NCI-H446 treated with DMSO at 0.1 percent for 48 hours (cell line): ENCODE measurements around the gene PIPOX.

Experiments
- DNase-seq: peaks from one replicate; lab custom pipeline; 2025; lab: John Stamatoyannopoulos, UW

The PIPOX gene, protein sequence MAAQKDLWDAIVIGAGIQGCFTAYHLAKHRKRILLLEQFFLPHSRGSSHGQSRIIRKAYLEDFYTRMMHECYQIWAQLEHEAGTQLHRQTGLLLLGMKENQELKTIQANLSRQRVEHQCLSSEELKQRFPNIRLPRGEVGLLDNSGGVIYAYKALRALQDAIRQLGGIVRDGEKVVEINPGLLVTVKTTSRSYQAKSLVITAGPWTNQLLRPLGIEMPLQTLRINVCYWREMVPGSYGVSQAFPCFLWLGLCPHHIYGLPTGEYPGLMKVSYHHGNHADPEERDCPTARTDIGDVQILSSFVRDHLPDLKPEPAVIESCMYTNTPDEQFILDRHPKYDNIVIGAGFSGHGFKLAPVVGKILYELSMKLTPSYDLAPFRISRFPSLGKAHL

DNA sequence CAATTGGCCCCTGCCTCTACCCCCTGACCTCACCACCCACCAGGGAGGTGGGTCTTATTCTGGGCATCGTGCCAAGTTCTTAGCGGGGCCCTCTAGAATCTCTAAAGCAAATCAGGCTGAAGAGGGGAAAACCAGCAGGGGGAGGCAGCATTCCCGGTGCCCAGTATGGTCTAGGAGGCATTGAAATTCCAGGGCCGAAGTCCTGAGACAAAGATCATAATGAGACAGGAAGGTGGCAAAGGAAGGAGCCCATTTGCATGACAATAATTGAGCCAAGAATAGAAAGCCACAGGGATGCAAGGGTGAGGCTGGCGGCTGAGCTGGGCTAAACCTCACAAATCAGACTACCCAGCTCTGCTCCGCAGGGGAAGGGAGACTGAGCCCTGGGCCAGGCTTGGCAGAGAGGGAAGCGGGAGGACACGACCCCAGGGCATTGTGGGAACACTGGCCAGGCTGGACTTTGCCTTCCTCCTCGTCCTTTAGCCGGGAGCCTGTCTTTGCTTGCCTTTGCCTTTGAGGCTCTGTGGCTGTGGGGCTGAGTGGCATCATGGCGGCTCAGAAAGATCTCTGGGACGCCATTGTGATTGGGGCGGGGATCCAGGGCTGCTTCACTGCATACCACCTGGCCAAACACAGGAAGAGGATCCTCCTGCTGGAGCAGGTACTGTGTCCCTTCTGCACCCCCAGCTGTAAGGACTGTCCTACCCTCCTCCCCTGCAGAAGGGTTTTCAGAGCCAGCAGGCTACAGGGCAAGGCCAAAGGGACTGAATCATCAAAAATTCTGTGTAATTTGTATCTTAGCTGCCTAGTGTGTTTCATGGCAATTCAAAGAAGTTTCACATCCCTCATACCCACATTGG lies at the start of gene PIPOX:
Gene PIPOX (plus strand): TSS at position 463 of the 860 bp plus-strand sequence. CDS start 85 bp downstream, at position 548.
- DNase-seq = peak; percentile 29

GRCh38 chr17:28993645-28994426 lies 49.1 kb upstream of the PIPOX start:
- no peak for DNase-seq

- no peak for DNase-seq
These were observed 46.3 kb upstream of the PIPOX start for GRCh38 chr17:28996554-28997096.

DNA sequence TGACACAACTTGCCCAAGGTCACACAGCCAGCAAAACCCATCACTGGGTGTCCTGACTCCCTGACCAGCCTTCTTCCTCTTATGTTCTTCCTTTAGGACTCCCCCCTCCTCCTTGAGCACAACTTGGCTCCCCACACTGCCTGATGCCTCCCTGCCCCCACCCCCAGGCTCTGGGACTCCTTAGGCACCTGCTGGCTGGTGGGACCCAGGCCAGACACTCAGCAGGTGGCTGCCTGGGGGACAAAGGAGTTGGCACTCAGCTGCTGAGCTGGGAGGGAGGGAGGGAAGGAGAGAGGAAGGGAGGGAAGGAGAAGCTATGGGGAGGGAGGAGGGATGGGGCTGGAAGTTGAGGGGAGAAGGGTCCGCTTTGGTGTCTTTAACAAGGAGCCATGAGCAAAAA lies 45.1 kb upstream of the PIPOX start:
- DNase-seq = peak; percentile 9

GRCh38 chr17:28999206-28999605 lies 43.7 kb upstream of the PIPOX start:
- no peak for DNase-seq

GRCh38 chr17:29000973-29001372 lies 42.0 kb upstream of the PIPOX start:
- DNase-seq = no peak

- DNase-seq = no peak
These were observed 40.1 kb upstream of the PIPOX start for GRCh38 chr17:29002811-29003210.

DNA sequence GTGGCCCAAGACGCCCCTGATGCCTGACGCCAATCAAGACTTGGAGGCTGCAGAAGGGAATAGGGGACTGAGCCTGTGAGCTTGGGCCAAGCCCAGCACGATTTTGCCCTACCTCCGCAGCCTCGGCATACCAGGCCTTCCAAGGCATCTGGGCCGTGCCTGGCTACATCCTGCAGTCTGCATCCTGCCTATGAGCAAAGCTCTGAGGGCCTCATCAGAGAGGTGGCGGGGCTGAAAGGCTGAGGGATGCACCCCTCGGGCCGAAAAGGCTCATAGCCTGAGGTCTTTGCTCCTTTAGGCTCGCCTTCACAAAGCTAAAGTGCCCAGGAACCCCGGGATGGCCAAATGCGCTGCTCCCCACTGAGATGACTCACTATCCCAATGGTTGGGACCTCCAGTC lies 39.7 kb upstream of the PIPOX start:
- no peak for DNase-seq

DNA sequence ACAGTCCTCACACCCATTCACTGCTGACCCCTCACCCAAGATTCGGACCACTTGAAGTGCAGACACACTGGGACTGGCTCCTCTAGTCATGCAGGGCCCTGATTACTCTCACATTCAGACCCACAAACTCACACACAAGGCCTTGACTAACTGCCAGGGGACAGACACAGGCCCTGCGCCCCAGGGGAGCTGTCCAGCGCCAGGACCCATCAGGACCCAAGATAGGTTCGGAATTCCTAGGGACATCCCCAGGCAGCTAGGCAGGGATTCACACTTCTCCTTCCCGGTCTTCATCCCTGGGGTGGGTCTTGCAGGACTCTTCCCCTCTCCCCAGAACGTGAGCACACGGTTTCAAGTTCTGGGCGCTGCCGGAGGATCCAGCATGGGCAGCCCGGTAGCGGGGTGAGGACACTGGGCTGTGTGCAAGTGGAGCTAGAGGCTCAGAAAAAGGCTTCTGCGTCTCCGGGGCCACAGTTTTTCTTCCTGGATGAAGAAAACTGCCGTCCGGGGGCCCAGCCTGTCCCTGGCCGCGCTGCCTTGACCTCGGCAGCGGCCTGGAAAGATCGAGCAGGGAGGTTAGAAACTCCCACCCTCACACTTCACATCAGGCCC lies 38.8 kb upstream of the PIPOX start:
- no peak for DNase-seq

- DNase-seq = peak; percentile 29
These were observed 36.9 kb upstream of the PIPOX start, which contains the start of gene SEZ6 for GRCh38 chr17:29005936-29006511. Gene SEZ6, minus strand, starts transcription at chr17:29006033. Its CDS starts 164 bp downstream, at chr17:29005869.

DNA sequence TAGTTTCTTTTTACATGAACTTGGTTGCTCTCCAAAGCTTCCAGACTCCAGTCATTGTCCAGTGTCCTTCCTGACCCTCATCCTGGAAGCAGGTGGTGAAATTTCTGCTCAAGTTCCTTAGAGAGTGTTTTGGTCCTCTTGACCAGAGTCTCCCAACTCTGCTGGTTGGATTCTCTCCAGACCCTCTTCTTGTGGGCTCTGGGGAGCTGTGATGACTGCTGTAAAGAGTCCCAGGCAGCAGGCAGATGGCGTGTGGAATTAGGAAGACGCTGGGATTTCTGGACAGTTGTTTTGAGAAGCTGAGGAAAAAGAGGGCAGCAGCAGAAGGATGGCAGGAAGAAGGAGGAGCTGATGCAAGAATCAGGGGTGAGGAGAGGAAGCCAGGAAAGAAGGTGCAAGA lies 35.5 kb upstream of the PIPOX start:
- no peak for DNase-seq

DNA sequence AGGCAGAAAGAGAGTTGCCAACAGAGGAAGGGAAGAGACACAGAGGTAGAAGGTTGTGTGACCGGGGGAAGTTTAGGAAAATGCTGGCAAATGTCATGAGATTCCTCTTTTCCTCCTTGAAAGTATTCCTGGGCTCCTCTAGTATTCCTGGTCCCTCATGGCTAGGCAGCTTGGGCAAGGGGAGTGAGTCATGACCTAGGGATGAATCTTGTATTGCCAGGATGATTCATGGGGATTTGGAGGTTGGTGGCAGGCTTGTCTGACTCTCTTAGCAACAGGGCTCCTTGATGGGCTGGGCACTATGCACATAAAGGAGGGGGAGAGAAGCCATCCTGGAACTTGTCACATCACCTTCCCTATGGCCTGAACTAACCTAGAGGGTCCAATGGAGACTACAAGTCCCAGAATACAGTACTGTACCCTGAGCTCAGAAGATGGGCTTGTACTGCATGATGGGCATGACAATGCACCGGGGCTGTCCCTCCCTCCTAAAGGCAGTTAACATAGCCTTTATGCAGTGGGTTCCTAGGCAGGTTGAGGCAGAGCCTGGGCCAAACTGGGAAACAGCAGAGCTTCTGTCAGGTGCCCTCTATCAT lies 35.0 kb upstream of the PIPOX start:
- peak; percentile 26 for DNase-seq

- DNase-seq = no peak
These were observed 34.4 kb upstream of the PIPOX start for GRCh38 chr17:29008591-29008990.

GRCh38 chr17:29010129-29010528 lies 32.8 kb upstream of the PIPOX start:
- DNase-seq = no peak

DNA sequence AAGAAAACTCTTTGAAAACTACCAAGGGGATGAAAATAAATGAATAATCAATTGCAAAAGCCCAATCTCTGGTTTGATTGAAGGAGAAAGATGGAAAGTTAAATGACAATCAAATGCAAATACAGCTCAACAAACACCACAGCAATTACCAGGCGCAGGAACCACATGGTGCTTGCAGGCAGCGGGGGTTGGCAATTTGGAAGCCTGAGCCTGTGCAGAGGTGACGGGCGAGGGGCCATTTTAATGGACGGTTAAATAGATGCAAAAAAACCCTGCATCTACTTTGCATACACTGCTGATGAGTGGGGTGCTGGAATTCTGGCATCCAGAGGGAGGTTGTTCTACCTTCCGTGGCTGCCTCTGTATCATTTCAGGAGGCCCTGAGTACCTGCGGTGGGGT lies 32.4 kb upstream of the PIPOX start:
- no peak for DNase-seq

DNA sequence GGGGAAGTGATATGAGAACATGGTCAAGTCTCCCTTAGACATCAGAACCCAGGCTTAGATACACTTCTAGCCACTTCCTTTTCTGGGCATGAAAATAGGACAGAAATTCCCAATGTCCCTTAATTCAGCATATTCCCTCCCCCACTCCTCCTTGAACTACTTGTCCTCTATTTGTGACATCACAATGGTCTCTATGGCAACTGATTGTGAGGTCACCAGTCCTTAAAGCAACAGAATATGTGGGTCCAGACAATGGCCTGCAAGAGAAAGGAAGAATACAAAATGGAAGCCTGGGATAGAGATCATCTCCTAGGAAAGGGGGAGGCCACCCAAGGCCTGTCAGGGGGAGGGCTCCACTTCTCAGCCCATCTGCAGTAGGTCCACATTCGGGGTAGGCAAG lies 30.4 kb upstream of the PIPOX start:
- DNase-seq = no peak

DNA sequence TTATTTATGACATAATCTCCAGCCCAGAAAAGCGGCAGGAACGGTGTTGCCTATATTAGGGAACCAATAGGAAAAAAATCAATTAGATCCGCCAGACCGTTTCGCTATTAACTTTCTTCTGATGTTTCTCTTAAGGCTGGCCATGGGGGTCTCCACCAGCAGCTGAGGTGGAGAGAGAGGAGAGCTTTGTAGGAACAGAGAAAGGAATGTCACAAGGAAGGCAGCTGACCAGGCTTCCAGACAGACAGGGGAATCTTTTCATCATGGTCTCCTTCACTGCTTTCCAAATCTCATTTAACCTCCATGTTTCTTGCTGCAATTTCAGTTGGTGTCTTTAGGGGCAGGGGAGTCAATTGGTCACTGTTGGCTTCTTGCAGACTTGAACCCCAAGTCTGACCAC lies 28.2 kb upstream of the PIPOX start:
- no peak for DNase-seq

GRCh38 chr17:29016345-29017210 lies 26.4 kb upstream of the PIPOX start:
- DNase-seq = no peak

GRCh38 chr17:29018788-29019474 lies 24.0 kb upstream of the PIPOX start:
- no peak for DNase-seq
